Fibroblast of lung (primary cell): ENCODE data around the gene WNT7A. TPM values are rescaled to one million over a fixed set of nuclear protein-coding genes. Genes with fewer than 3 reads are reported as not detected.

Experiments
- DNase-seq, 2 donors: peaks; one replicate each; pipeline versions ENCODE4 v3.0.0 to v3.0.0-alpha.2; 2010; ENCODE audit warnings: low read depth in 2 of 2
- H2AFZ ChIP-seq: 2 replicates; pipeline ENCODE4 v1.5.1; 2012; ENCODE audit warnings: low read length, control low read depth, inconsistent platforms
- H3K27ac ChIP-seq: 2 replicates; pipeline ENCODE4 v1.5.1; 2011; ENCODE audit warnings: low read length, control low read depth; ENCODE audit not compliant: insufficient read depth
- H3K27me3 ChIP-seq: 2 replicates; pipeline ENCODE4 v1.5.1; 2011; ENCODE audit warnings: mild to moderate bottlenecking, low read length; ENCODE audit not compliant: control insufficient read depth, insufficient read depth
- H3K36me3 ChIP-seq: 2 replicates; pipeline ENCODE4 v1.5.1; 2011; ENCODE audit warnings: low read length; ENCODE audit not compliant: control insufficient read depth, insufficient read depth
- H3K4me1 ChIP-seq: 2 replicates; pipeline ENCODE4 v1.5.1; 2011; ENCODE audit warnings: low read length; ENCODE audit not compliant: control insufficient read depth, insufficient read depth; ENCODE audit errors: extremely low read depth
- H3K4me2 ChIP-seq: 2 replicates; pipeline ENCODE4 v1.5.1; 2011; ENCODE audit warnings: low read length, control low read depth; ENCODE audit not compliant: insufficient read depth; ENCODE audit errors: extremely low read depth
- H3K4me3 ChIP-seq, 4 experiments: fragments of 200-600 bp in 1 of 4; sonication (generic) in 1 of 4; replicated peaks in 1 of 4; 2 replicates each; pipeline ENCODE4 v1.5.1; 2011 to 2016; ENCODE audit warnings: low read length in 4 of 4, low read depth in 3 of 4, mild to moderate bottlenecking in 3 of 4, control low read depth in 2 of 4, inconsistent platforms in 1 of 4, mixed read lengths in 1 of 4; ENCODE audit not compliant: insufficient read depth in 1 of 4; ENCODE audit errors: control extremely low read depth in 1 of 4
- H3K79me2 ChIP-seq: 2 replicates; pipeline ENCODE4 v1.5.1; 2012; ENCODE audit warnings: mild to moderate bottlenecking, low read length, inconsistent platforms; ENCODE audit not compliant: control insufficient read depth, insufficient read depth
- H3K9ac ChIP-seq: 2 replicates; pipeline ENCODE4 v1.5.1; 2011; ENCODE audit warnings: mild to moderate bottlenecking, low read length, control low read depth; ENCODE audit not compliant: insufficient read depth
- H3K9me3 ChIP-seq: 2 replicates; pipeline ENCODE4 v1.5.1; 2012; ENCODE audit warnings: low read depth, low read length; ENCODE audit not compliant: control insufficient read depth, insufficient read depth
- H4K20me1 ChIP-seq: 2 replicates; pipeline ENCODE4 v1.5.1; 2011; ENCODE audit warnings: low read length; ENCODE audit not compliant: control insufficient read depth, insufficient read depth; ENCODE audit errors: extremely low read depth
- EZH2 ChIP-seq: IDR thresholded peaks from 2 replicates; pipeline ENCODE4 v1.5.1; 2012; ENCODE audit warnings: low read length, control low read depth, mild to moderate bottlenecking; ENCODE audit errors: missing control alignments
- polyA plus RNA-seq, 2 donors: library from polyadenylated mRNA; depleted of rRNA in 1 of 2; stranded (reverse) in 1 of 2; unstranded in 1 of 2; fragments of >200 nt; gene quantifications; 2 replicates each; pipeline ENCODE4 v1.2.1, GENCODE V29; 2011 to 2012; ENCODE audit warnings: missing spikeins in 1 of 2
- total RNA-seq: library from RNA; depleted of rRNA; stranded (reverse); fragments of >200 nt; gene quantifications from 2 replicates; pipeline ENCODE4 v1.2.1, GENCODE V29; 2014
- TF ChIP-seq, protein P1 (sequence below), 2 donors: IDR thresholded peaks in 1 of 2; conservative IDR thresholded peaks in 1 of 2; 1 replicate in 1 of 2; 2 replicates in 1 of 2; pipeline ENCODE4 v1.5.1; 2011 to 2012; ENCODE audit warnings: low read length in 2 of 2, control low read depth in 1 of 2, inconsistent platforms in 1 of 2, low read depth in 1 of 2, mild to moderate bottlenecking in 1 of 2

WNT7A gene
- total and polyA plus RNA-seq, 2 donors (not counting 1 experiment from before 2014, with no cell fraction given): not detected

- DNase-seq: peak in 1 of 2 donors; percentile 1
- no peak overlapping the region for H3K4me3 ChIP-seq
- no peak overlapping the region for H3K9ac ChIP-seq
- H3K9me3 ChIP-seq: no peaks in the 10 kb centered on the region
- H3K4me1 ChIP-seq: no peaks in the 10 kb centered on the region
- H4K20me1 ChIP-seq: no peaks in the 10 kb centered on the region
- no peak overlapping the region for H3K27ac ChIP-seq
- no peak overlapping the region for H2AFZ ChIP-seq
- no peaks in the 10 kb centered on the region for H3K27me3 ChIP-seq
- no peak overlapping the region for H3K4me2 ChIP-seq
- no peaks in the 10 kb centered on the region for H3K79me2 ChIP-seq
- no peak for TF ChIP-seq EZH2
- H3K36me3 ChIP-seq: no peaks in the 10 kb centered on the region
These were observed 57.8 kb downstream of the WNT7A start for GRCh38 chr3:13822042-13822441.

DNA sequence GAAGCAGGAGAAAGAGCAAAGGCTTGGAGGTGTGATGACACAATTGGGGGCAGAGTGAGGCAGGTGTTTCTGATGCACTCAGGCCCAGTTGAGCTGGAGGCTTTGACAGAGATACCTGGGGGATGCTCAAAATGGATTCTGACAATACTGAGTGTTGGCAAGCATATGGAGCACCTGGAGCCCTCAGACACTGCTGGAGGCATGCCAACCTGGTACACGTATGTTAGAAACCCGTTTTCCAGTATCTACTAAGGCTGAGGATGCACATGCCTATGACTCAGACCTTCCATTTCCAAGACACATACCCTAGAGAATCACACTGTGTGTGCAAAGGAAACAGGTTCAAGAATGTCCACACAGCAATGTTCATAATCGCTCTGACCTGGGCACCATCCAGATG, 58.7 kb downstream of the WNT7A start:
- no peaks in the 10 kb centered on the region for H3K79me2 ChIP-seq
- H3K4me1 ChIP-seq: no peaks in the 10 kb centered on the region
- H2AFZ ChIP-seq: no peak overlapping the region
- TF ChIP-seq, protein P1, sequence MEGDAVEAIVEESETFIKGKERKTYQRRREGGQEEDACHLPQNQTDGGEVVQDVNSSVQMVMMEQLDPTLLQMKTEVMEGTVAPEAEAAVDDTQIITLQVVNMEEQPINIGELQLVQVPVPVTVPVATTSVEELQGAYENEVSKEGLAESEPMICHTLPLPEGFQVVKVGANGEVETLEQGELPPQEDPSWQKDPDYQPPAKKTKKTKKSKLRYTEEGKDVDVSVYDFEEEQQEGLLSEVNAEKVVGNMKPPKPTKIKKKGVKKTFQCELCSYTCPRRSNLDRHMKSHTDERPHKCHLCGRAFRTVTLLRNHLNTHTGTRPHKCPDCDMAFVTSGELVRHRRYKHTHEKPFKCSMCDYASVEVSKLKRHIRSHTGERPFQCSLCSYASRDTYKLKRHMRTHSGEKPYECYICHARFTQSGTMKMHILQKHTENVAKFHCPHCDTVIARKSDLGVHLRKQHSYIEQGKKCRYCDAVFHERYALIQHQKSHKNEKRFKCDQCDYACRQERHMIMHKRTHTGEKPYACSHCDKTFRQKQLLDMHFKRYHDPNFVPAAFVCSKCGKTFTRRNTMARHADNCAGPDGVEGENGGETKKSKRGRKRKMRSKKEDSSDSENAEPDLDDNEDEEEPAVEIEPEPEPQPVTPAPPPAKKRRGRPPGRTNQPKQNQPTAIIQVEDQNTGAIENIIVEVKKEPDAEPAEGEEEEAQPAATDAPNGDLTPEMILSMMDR (conservative IDR thresholded peaks at IDR 0.05 in 1 of 2, IDR thresholded peaks at IDR 0.05 in 1 of 2; ENCODE audit: low read depth in 1 of 2, low read length in 2 of 2): no peak
- no peak for TF ChIP-seq EZH2
- H3K4me2 ChIP-seq: no peak overlapping the region
- no peaks in the 10 kb centered on the region for H3K9me3 ChIP-seq
- no peak overlapping the region for H3K9ac ChIP-seq
- H3K36me3 ChIP-seq: no peaks in the 10 kb centered on the region
- H3K27ac ChIP-seq: no peak overlapping the region
- H4K20me1 ChIP-seq: no peaks in the 10 kb centered on the region
- DNase-seq: no peak
- no peak overlapping the region for H3K4me3 ChIP-seq
- H3K27me3 ChIP-seq: no peaks in the 10 kb centered on the region

DNA sequence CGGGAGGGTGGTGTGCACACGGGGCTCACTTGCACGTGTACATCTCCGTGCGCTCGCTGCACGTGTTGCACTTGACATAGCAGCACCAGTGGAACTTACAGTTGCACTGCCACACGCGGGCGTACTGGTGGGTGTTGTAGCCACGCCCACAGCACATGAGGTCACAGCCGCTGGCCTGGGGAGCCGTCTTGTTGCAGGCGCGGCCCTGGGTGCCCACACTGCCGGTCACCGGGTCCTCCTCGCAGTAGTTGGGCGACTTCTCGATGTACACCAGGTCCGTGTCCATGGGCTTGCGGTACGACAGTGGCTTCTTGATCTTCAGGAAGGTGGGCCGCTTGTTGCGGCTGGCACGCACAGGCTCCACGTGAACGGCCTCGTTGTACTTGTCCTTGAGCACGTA, 61.0 kb downstream of the WNT7A start:
- H2AFZ ChIP-seq: no peak overlapping the region
- no peaks in the 10 kb centered on the region for H4K20me1 ChIP-seq
- no peak overlapping the region for H3K4me3 ChIP-seq
- no peak for DNase-seq
- no peaks in the 10 kb centered on the region for H3K9me3 ChIP-seq
- H3K9ac ChIP-seq: no peak overlapping the region
- no peaks in the 10 kb centered on the region for H3K36me3 ChIP-seq
- no peaks in the 10 kb centered on the region for H3K79me2 ChIP-seq
- H3K27ac ChIP-seq: no peak overlapping the region
- no peak for TF ChIP-seq EZH2
- TF ChIP-seq, protein P1 (conservative IDR thresholded peaks at IDR 0.05 in 1 of 2, IDR thresholded peaks at IDR 0.05 in 1 of 2; ENCODE audit: low read depth in 1 of 2, low read length in 2 of 2): no peak
- H3K4me1 ChIP-seq: no peaks in the 10 kb centered on the region
- H3K4me2 ChIP-seq: no peak overlapping the region
- H3K27me3 ChIP-seq: no peaks in the 10 kb centered on the region
